Skeletal muscle tissue (tissue), 4 donors: ENCODE results near the gene COL4A3. TPM values are rescaled to one million over a fixed set of nuclear protein-coding genes. Genes with fewer than 3 reads are reported as not detected.
"Not testable (repeated sequence)": the region's sequence is repeated elsewhere in the genome, so short reads cannot be mapped to it uniquely, and the experiment has no call there.

ENCODE experiments used
- H3K27ac ChIP-seq: one replicate; pipeline ENCODE4 v1.7.0; 2013; ENCODE audit warnings: mild to moderate bottlenecking, low read depth, low read length, inconsistent platforms
- H3K27me3 ChIP-seq, 3 donors: one replicate each; pipeline ENCODE4 v1.7.0; 2013; ENCODE audit warnings: low read length in 3 of 3; ENCODE audit not compliant: control insufficient read depth in 3 of 3, insufficient read depth in 3 of 3
- H3K36me3 ChIP-seq, 3 donors: one replicate each; pipeline ENCODE4 v1.7.0; 2013; ENCODE audit warnings: low read length in 3 of 3; ENCODE audit not compliant: control insufficient read depth in 3 of 3, insufficient read depth in 3 of 3
- H3K4me1 ChIP-seq, 3 donors: one replicate each; pipeline ENCODE4 v1.7.0; 2013; ENCODE audit warnings: low read length in 3 of 3, mild to moderate bottlenecking in 3 of 3; ENCODE audit not compliant: control insufficient read depth in 3 of 3, insufficient read depth in 3 of 3
- H3K4me3 ChIP-seq, 3 donors: one replicate each; pipeline ENCODE4 v1.7.0; 2013; ENCODE audit warnings: low read length in 3 of 3
- H3K9ac ChIP-seq, 3 donors: one replicate each; pipeline ENCODE4 v1.7.0; 2013; ENCODE audit warnings: low read length in 3 of 3, mild to moderate bottlenecking in 3 of 3, moderate library complexity in 2 of 3, low read depth in 1 of 3
- H3K9me3 ChIP-seq, 3 donors: one replicate each; pipeline ENCODE4 v1.7.0; 2013; ENCODE audit warnings: low read length in 3 of 3; ENCODE audit not compliant: control insufficient read depth in 3 of 3
- total RNA-seq: library from RNA; depleted of rRNA; stranded (reverse); fragments of >200 nt; gene quantifications from one replicate; pipeline ENCODE4 v1.2.3, GENCODE V29; 2014
- donor health status: Osteomylitis.

COL4A3 gene
- total RNA-seq, 1 donor from 2014 or later: under 0.01 TPM

DNA sequence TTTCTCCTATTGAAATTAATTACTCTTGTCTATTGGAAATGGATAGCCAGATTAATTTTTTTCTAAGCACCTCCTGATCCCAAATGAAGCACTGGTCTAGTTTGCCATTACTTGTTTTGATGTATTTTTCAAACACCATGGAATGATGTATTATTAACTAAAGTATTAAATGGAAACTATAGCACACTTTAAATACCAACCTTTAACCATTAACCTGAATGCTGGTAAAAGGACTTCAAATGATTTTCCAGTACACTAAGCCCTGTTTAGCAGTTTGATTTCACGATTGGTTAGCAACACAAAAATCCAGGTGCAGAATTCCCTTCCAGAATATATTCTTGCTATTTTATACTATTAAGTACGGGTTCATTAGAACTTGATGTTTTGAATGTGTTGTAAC is 37.3 kb downstream of the COL4A3 start:
- Histone ChIP-seq H3K9ac (no peak overlapping the region), H3K4me1 (peaks cover 0 to 5% (median 2%) of the 10 kb centered on the region in 3 donors), H3K36me3 (no peaks in the 10 kb centered on the region)

DNA sequence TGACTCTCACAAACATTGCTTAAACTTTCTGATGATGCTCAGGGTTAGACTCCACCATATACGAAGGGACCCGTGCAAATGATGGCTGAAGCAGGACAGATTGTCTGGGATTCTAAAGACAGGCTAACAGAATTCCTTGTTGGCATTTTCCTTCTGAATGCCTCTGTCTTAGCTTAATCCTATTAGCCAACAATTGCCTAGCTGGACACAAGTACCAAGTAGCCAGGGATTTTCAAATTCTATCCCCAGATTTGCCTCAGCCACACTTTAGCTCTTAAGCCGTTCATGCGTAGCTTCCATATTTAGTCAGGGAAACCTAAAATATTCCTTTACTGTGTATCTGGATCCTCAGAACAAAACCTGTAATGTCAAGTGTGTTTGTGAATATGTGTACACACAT is 40.0 kb downstream of the COL4A3 start:
- Histone ChIP-seq H3K9ac (no peak overlapping the region), H3K9me3 (no peaks in the 10 kb centered on the region), H3K4me3 (no peak overlapping the region), H3K4me1 (no peaks in the 10 kb centered on the region), H3K36me3 (no peaks in the 10 kb centered on the region), H3K27me3 (no peaks in the 10 kb centered on the region), H3K27ac (no peak overlapping the region)

More for the DNA sequence above, 37.3 kb downstream of the COL4A3 start:
- Histone ChIP-seq H3K27me3 (no peaks in the 10 kb centered on the region), H3K9me3 (no peaks in the 10 kb centered on the region), H3K27ac (no peak overlapping the region), H3K4me3 (no peak overlapping the region)

DNA sequence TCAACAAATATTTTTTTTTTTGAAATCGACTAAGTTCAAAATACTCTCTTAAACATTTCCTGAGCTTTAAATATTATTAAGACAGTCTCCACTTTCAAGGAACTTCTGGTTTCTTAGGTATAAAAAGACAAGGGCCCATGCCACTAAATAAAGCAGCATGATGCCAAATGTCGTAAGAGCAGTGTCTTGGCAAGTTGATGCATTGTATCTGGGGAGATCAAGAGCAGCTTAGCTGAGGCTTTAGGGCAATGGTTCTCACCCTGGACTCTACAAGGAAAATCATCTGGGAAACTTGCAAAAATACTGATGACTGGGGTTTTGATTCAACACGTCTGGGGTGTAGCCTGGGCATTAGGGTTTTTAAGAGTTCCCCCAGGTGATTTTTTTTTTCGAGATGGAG is 41.3 kb downstream of the COL4A3 start:
- H3K27me3 ChIP-seq: no peaks in the 10 kb centered on the region
- no peaks in the 10 kb centered on the region for H3K4me1 ChIP-seq
- H3K9me3 ChIP-seq: no peaks in the 10 kb centered on the region
- no peaks in the 10 kb centered on the region for H3K36me3 ChIP-seq
- no peak overlapping the region for H3K4me3 ChIP-seq
- no peak overlapping the region for H3K9ac ChIP-seq
- no peak overlapping the region for H3K27ac ChIP-seq

DNA sequence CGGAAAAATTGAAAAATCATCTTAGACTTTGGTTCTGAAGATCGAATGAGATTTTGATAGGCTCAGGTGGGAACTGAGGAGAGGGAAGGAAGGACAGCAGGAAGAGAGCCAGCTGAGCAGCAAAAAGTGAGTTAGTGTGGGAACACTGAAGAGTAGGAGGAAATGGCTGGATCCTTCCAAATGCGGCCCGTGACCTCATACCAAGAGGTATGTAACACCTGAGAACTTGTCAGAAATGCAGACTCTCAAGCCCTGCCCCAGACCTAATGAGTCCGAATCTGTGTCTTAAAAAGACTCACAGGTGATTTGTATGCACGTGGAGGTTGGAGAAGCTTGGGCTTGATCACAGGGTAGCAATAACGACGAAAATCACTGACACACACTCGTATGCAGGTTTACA is 42.0 kb downstream of the COL4A3 start:
- Histone ChIP-seq H3K4me3 (no peak overlapping the region), H3K27me3 (no peaks in the 10 kb centered on the region), H3K9me3 (no peaks in the 10 kb centered on the region), H3K27ac (no peak overlapping the region), H3K36me3 (no peaks in the 10 kb centered on the region), H3K9ac (no peak overlapping the region), H3K4me1 (no peaks in the 10 kb centered on the region)

DNA sequence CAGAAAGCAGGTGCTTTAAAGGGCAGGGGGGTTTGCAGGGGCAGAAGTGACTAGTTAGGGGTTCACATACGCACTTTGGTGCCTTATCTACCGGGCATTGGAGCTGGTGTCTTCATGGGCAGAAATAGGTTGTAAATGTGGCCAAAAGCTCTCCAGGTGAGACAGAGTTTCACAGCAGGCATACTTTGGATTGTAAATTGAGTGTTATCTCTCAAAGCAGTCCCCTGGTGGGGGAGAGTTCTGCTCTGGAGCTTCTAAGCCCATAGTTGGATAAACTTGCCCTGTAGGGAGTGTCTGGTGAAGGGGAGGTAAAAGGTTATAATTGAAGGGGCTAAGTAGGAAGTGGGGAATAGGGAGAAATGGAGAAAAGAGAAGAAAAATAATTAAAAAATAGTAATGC is 43.1 kb downstream of the COL4A3 start:
- Histone ChIP-seq H3K36me3 (no peaks in the 10 kb centered on the region), H3K4me1 (peaks cover under 1 to 2% (median under 1%) of the 10 kb centered on the region in 3 donors), H3K27ac (no peak overlapping the region), H3K9ac (no peak overlapping the region), H3K9me3 (no peaks in the 10 kb centered on the region), H3K27me3 (no peaks in the 10 kb centered on the region), H3K4me3 (no peak overlapping the region)

DNA sequence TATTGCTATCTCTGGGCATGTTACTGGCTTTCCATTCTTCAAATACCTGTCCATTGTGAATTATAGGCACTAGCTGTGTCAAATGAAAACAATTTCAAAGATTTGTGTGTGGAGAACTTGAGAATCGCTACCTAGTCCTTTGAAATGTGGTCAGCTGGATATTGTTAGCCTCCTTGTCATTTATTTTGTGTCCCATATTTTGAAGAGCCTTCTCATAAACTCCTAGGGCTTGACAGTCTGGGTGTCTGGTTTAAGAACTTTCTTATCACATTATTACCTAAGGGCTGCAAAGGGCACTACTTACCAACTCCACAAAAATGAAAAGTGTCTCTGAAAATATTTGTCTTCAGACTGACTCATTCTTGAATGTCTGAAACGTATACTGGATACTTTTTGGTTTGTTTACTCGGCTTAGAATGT is 50.2 kb downstream of the COL4A3 start:
- H3K9ac ChIP-seq: peak overlapping the region in 1 of 3 donors; percentile 28
- no peaks in the 10 kb centered on the region for H3K27me3 ChIP-seq
- no peak overlapping the region for H3K4me3 ChIP-seq
- H3K27ac ChIP-seq: no peak overlapping the region
- H3K4me1 ChIP-seq: peaks cover 7 to 12% (median 10%) of the 10 kb centered on the region in 3 donors
- no peaks in the 10 kb centered on the region for H3K9me3 ChIP-seq
- H3K36me3 ChIP-seq: no peaks in the 10 kb centered on the region

DNA sequence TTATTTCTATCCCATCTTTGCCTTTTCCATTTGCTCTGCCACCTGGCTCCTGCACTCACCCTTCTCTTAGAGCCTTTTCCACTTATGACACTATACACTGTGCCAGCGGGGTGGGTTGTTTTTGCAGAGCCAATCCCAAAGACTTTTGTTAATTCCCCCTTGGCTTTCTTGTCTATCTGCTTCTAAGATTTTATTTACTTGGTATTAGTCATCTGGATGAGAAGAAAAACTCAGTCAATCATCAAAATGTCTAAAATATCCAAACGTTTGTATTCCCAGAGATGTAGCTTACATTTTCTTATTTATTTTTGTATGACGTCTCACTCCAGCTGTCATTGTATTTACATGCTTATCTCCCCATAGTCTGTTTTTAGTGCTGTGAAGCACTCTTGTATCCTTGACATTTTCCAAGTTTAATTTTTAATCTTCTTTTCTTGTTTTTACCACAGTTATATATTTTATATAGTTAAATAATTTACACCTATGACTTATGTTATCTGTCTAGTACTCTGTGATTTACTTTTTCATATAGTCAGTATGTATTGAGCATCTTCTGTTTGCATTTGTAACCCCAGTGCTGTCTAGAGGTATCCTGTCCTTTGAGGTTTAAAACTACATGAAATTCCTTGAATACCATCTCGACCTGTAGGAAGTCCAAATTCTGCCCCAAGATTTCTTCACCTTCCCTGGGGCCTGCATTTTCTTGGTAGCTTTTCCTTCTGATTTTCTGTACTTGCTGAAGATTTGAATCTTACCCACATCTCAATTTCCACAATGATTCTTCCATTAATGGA is 55.1 kb downstream of the COL4A3 start:
- H3K4me3 ChIP-seq: no peak overlapping the region
- H3K36me3 ChIP-seq: no peaks in the 10 kb centered on the region
- peaks cover 0 to 3% (median 0%) of the 10 kb centered on the region in 3 donors for H3K4me1 ChIP-seq
- no peak overlapping the region for H3K27ac ChIP-seq
- H3K9me3 ChIP-seq: no peaks in the 10 kb centered on the region
- H3K9ac ChIP-seq: no peak overlapping the region
- H3K27me3 ChIP-seq: no peaks in the 10 kb centered on the region

DNA sequence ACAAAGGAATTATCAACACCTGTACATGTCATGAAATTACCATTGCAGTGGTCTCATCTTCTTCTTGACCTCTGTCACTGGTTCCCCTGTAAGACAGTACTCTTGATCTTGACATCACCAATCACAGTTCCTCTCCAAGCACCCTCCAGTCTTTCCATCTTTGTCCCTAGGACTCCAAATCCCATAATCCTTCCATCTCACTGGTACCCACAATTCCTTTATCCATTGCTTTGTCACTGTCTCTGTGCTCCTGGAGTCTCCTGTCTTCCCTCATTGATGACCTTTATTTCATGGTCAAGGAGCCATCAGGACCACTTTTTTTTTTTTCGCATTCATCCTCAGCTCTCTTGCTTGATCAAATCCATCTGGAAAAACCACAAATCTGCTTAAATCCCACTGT is 56.7 kb downstream of the COL4A3 start:
- Histone ChIP-seq H3K9ac (no peak overlapping the region), H3K27me3 (no peaks in the 10 kb centered on the region), H3K27ac (no peak overlapping the region)

DNA sequence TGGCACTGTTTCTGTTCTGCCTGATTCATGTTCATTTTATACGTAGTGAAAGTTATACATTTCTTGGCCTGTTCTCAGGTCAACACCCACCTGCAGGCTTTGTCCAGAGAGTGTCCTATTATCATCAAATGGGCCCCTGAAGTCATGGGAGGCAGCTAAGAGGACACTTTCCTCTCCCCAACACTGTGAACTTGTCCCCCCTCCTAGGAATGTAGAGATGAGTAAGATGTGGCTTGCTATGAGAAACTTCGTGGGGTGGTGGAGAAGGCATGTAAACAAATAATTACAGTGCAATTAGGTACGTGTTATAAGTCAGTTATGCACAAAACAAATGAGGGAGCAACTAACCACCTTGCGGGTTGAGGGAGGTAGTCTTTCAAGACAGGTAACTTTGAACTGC is 57.9 kb downstream of the COL4A3 start:
- Histone ChIP-seq H3K4me1 (peaks cover 0 to 3% (median under 1%) of the 10 kb centered on the region in 3 donors), H3K4me3 (no peak overlapping the region), H3K36me3 (no peaks in the 10 kb centered on the region), H3K27me3 (no peaks in the 10 kb centered on the region), H3K9ac (no peak overlapping the region), H3K9me3 (no peaks in the 10 kb centered on the region), H3K27ac (no peak overlapping the region)

More for the DNA sequence above, 56.7 kb downstream of the COL4A3 start:
- H3K9me3 ChIP-seq: no peaks in the 10 kb centered on the region
- H3K36me3 ChIP-seq: no peaks in the 10 kb centered on the region
- H3K4me3 ChIP-seq: no peak overlapping the region
- no peaks in the 10 kb centered on the region for H3K4me1 ChIP-seq

DNA sequence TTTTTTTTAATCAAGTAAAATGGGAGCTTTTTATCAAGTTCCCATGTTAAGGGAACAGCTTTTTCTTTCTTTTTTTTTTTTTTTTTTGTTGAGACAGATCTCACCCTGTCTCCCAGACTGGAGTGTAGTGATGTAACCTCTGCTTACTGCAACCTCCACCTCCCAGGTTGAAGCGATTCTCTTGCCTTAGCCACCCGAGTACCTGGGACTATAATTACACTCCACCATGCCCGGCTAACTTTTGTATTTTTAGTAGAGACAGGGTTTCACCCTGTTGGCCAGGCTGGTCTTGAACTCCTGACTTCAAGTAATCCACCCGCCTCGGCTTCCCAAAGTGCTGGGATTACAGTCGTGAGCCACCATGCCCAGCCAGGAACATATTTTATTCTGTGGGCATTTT is 61.2 kb downstream of the COL4A3 start:
- H3K36me3 ChIP-seq, H3K4me3 ChIP-seq, H3K27ac ChIP-seq, H3K9ac ChIP-seq, H3K9me3 ChIP-seq, H3K27me3 ChIP-seq: not testable (repeated sequence)
- H3K4me1 ChIP-seq: peaks cover 0 to 19% (median 14%) of the 10 kb centered on the region in 3 donors
